NCI-H774 (cell line): ENCODE data around the gene SEH1L.
"Not testable (repeated sequence)": the region's sequence is repeated elsewhere in the genome, so short reads cannot be mapped to it uniquely, and the experiment has no call there.

ENCODE experiments used
- DNase-seq: peaks from one replicate; lab custom pipeline; 2025; lab: John Stamatoyannopoulos, UW

Gene SEH1L

GRCh38 chr18:12944709-12945108 lies 3.1 kb upstream of the SEH1L start:
- DNase-seq = no peak

DNA sequence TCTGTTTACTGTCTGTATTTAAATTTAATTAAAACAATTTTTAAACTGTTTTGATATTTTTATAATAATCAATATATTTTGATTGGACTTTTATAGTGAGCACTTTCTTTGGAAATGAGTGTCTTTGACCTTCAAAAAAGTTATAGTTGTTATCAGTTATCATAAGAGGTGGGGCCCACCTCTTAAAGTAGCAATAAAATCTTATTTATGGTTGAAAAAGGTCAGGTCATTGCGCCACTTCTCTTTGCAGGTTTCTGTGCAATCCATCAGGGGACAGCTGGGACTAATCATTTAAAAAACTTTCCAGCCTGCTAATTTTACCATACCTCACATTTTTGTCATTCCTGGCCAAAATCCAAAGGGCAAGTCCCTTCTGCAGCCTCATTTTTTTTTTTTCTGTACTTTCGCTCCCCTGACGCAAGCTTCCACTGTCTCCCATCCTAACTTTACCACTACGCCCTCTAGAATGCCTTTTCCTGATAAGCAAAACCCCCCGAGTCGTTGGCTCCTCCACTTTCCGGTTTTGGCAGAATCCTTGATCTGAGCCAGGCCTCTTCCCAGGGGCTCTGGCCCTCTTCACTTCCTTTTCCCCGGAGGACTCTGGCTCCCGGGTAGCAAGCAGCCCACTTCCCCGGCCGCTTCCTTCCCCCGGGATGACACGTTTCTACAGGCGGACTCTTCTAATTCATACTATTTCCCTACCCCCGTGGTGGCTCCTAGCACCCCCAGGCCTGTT lies 1.1 kb upstream of the SEH1L start:
- no peak for DNase-seq

DNA sequence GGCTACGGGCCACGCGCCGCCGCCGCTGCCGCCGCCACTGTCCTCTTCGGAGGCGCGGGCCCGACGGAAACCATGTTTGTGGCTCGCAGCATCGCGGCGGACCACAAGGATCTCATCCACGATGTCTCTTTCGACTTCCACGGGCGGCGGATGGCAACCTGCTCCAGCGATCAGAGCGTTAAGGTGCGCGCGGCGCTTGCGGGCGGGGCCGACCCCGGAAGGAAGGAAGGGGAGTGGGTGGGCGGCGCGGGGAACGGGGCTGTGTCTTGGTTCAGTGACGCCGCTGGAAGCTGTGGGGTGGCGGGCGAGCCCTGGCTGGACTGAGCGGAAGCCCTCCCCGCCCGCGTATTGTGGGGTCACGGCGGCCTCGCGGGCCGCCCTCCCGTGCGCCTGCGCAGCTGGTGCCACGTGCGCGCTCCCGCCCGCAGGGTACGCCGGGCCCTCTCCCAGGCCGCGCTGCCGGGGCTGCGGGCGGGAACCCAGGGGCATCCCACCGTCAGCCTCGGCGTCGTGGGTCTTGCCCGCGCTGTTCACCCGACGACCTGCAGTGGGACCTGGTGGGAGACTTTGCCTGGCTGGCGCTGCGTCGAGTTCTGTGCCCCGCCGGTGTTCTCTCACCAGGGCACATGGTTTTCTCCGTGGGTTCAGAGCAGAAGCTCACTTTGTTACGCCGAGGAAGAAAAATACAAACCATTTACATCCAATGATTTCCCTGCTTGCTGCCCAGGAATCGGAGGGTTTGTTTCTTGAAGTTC lies 416 bp downstream of the SEH1L start:
- peak; percentile 91 for DNase-seq

- no peak for DNase-seq
Measured at GRCh38 chr18:12958478-12958877, 10.7 kb downstream of the SEH1L start.

- no peak for DNase-seq
Measured at GRCh38 chr18:12960395-12960794, 12.6 kb downstream of the SEH1L start.

GRCh38 chr18:12960853-12961397 lies 13.1 kb downstream of the SEH1L start:
- DNase-seq = no peak

DNA sequence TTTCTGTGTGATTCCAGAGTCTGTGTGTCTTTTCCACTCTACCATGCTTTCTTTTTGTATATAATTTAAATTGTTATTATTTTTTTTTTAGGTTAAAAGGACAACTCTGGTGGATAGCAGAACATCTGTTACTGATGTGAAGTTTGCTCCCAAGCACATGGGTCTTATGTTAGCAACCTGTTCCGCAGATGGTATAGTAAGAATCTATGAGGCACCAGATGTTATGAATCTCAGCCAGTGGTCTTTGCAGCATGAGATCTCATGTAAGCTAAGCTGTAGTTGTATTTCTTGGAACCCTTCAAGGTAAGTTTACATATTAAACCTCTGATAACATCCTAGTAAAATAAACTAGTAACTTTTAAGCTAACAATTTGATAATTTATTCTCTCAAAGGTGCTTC lies 15.3 kb downstream of the SEH1L start:
- no peak for DNase-seq

GRCh38 chr18:12968115-12968514 lies 20.3 kb downstream of the SEH1L start:
- DNase-seq = no peak

GRCh38 chr18:12968619-12969018 lies 20.8 kb downstream of the SEH1L start:
- no peak for DNase-seq

DNA sequence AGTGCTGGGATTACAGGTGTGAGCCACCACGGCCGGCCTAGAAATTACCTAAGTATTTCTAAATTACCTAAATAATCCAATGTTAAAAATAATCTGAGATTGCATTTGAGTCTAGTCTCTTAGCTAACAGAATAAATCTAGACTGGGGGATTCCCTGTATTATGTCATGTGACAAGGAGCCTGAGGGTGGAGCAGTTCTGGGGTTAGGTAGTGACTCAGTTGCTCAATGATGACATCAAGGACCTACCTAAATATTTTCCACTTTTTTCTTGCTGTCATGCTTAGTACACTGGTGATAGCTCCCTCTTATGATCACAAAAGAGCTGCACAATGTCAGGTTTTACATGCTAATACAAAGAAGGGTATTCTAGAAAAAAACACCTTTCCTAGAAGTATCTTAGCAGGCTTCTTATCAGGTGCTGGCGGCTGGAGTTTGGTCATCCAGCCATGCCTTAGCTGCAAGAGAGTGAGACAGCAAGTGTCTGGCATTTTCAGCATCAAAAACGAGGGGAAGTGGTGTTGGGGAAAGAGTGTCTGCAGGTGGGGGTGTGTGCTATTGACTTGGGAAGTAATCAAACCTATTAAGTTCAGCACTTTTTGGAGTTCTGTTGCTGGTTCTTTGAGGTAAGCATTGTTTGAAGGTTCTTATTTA lies 25.9 kb downstream of the SEH1L start:
- no peak for DNase-seq

- DNase-seq = no peak
Measured at GRCh38 chr18:12975488-12975887, 27.7 kb downstream of the SEH1L start.

- no peak for DNase-seq
Measured at GRCh38 chr18:12976305-12976704, 28.5 kb downstream of the SEH1L start.

DNA sequence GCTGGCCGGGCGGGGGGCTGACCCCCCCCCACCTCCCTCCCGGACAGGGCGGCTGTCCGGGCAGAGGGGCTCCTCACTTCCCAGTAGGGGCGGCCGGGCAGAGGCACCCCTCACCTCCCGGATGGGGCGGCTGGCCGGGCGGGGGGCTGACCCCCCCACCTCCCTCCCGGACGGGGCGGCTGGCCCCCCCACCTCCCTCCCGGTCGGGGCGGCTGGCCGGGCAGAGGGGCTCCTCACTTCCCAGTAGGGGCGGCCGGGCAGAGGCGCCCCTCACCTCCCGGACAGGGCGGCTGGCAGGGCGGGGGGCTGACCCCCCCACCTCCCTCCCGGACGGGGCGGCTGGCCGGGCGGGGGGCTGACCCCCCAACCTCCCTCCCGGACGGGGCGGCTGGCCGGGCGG lies 32.3 kb downstream of the SEH1L start:
- DNase-seq = not testable (repeated sequence)

- no peak for DNase-seq
Measured at GRCh38 chr18:12989397-12990122, 41.7 kb downstream of the SEH1L start.

GRCh38 chr18:12990123-12990475 lies 42.3 kb downstream of the SEH1L start:
- no peak for DNase-seq

- DNase-seq = no peak
Measured at GRCh38 chr18:12990641-12990966, 42.8 kb downstream of the SEH1L start.

DNA sequence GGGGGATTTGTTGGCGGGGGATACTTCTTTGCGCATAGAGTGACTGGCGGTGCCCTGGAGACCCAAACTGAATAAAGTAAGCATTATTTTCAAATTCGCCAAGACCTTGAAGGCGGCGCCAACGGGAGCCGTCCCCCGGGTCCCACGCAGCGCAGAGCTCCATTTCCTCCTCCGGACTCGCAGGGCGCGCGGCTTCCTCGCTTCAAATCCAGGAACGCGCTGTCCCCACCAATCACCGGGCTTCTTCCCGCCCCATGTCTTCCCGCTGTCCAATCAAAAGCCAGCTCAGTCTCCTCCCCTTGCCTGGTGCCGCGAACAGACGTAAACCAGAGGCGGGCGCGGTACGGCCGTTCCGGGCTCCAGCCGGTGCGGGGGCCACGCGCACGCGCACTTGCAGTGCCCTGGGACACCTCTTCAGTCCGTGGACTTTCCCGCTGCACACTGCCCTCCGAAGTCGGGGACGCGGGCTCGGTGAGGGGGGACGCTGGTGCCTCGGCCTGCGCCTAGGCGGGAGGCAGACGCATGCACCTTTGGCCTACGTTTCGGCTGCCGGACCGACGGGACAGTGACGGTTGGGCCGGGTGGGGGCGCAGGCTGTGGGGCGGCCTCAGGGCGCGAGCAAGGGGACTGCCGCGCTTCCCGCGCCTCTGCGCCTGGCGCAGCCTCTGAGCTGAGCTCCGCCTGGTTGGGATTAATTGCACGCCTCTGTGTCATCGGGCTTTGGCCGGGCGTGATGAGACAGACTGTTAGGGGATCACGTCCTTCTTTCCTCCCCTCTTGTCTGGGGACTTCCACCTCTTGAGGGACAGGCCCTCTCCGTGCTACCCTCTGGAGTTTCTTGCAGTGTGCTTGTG lies 43.4 kb downstream of the SEH1L start, which contains the start of gene CEP192:
CEP192 (plus strand) TSS at position 396 of the 854 bp plus-strand sequence. CDS start 8,063 bp downstream, outside the sequence.
- peak; percentile 95 for DNase-seq

DNA sequence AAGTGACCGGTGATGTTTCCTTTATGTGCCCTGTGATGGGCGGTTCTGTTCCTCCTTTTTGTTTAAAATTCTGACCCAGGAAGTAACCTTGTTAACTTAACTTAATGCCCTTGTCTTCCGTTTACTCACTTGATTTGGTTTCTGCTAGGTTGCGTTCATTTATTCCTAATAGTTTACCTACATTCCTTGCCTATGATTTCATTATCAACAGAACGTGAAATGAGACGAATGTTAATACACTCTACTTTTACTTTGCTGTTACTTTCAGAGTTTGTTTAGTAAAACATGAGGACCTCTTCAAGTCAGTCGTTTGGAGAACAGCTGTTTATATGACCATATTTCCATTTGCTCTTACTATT lies 44.0 kb downstream of the SEH1L start:
- DNase-seq = no peak

- no peak for DNase-seq
Measured at GRCh38 chr18:12993439-12993838, 45.6 kb downstream of the SEH1L start.

DNA sequence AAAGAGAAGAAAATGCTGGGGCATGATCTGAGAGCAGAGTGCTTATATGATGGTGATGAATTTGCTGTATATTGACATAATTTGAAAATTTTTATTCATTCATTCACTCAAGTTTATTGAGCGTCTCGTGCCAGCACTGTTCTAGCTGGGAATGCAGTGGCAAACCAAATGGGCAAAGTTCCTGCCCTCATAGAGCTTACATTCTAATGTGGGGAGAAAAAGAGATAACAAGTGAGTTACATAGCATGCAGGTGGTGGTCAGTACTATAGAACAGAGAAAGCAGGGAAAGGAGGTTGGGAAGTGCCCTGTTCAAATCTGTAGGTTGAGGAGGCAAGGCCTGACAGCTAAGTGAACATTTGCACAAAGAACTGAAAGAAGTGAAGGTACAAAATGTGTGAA lies 47.6 kb downstream of the SEH1L start:
- DNase-seq = no peak

DNA sequence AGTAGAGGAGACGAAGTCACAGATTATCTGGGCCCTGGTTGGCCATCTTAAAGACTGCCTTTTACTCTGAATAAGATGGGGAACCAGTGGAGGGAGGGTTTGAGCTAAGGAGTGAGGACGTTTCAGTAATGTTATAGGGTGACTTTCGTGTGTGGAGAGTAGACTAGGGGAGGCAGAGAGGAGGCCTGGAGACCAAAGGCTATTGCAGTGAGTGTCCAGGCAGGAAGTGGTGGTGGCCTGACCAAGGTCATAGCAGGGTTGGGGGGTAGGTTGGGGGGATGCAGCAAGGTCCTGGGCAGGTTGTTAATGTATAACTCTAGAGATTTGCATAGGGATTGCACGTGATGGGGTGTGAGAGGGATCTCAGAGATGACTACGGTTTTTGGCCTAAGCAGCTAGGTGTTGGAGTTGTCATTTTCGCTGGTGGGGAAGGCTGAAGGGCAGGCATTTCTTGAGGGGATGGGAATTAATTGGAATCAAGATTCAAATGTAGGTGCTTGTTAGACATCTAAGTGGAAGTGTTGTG lies 48.2 kb downstream of the SEH1L start:
- DNase-seq = no peak
